ENCODE measurements around the gene LURAP1L.
"Not testable (repeated sequence)": the region's sequence is repeated elsewhere in the genome, so short reads cannot be mapped to it uniquely, and the experiment has no call there.

LURAP1L gene

GRCh38 chr9:12856603-12857002 is 81.8 kb downstream of the LURAP1L start:
- no peak for DNase-seq (ENCODE audit: low read depth)

- DNase-seq (ENCODE audit: low read depth) = peak; percentile 93
These were observed 85.0 kb downstream of the LURAP1L start for GRCh38 chr9:12859704-12860251.

GRCh38 chr9:12860998-12861397 is 86.2 kb downstream of the LURAP1L start:
- no peak for DNase-seq (ENCODE audit: low read depth)

- no peak for DNase-seq (ENCODE audit: low read depth)
These were observed 88.0 kb downstream of the LURAP1L start for GRCh38 chr9:12862611-12863410.

- DNase-seq (ENCODE audit: low read depth) = no peak
These were observed 88.8 kb downstream of the LURAP1L start for GRCh38 chr9:12863618-12864017.

GRCh38 chr9:12865380-12865779 is 90.6 kb downstream of the LURAP1L start:
- DNase-seq (ENCODE audit: low read depth) = not testable (repeated sequence)
